GM06990 (cell line): ENCODE measurements around the gene PEX14.

Experiments
- DNase-seq: peaks from one replicate; pipeline ENCODE4 v3.0.0-alpha.2; 2011; ENCODE audit not compliant: insufficient read length; ENCODE audit errors: extremely low read depth
- H3K27me3 ChIP-seq: replicated peaks from 2 replicates; pipeline ENCODE4 v1.6.0; 2011; ENCODE audit warnings: low read length; ENCODE audit not compliant: control insufficient read depth, insufficient read depth
- H3K36me3 ChIP-seq: 2 replicates; pipeline ENCODE4 v1.5.1; 2011; ENCODE audit warnings: low read length; ENCODE audit not compliant: control insufficient read depth, insufficient read depth
- H3K4me3 ChIP-seq: replicated peaks from 2 replicates; pipeline ENCODE4 v1.5.1; 2011; ENCODE audit warnings: low read depth, mild to moderate bottlenecking, control low read depth, low read length
- CTCF ChIP-seq: IDR thresholded peaks from 2 replicates; pipeline ENCODE4 v1.5.1; 2011; ENCODE audit warnings: low read length, control low read depth, mild to moderate bottlenecking, inconsistent platforms; ENCODE audit not compliant: insufficient read depth, poor library complexity, severe bottlenecking

The PEX14 gene

GRCh38 chr1:10457875-10458274 lies 16.9 kb upstream of the PEX14 start:
- H3K36me3 ChIP-seq: peaks cover 6% of the 10 kb centered on the region
- no peak overlapping the region for H3K4me3 ChIP-seq
- no peak for TF ChIP-seq CTCF
- H3K27me3 ChIP-seq: no peaks in the 10 kb centered on the region
- DNase-seq: no peak

- no peak for DNase-seq
- no peaks in the 10 kb centered on the region for H3K27me3 ChIP-seq
- TF ChIP-seq CTCF: no peak
- no peak overlapping the region for H3K4me3 ChIP-seq
- H3K36me3 ChIP-seq: peaks cover 11% of the 10 kb centered on the region
These were observed 15.6 kb upstream of the PEX14 start for GRCh38 chr1:10459184-10459583.

- H3K4me3 ChIP-seq: no peak overlapping the region
- TF ChIP-seq CTCF: no peak
- peaks cover 19% of the 10 kb centered on the region for H3K36me3 ChIP-seq
- no peak for DNase-seq
- H3K27me3 ChIP-seq: no peaks in the 10 kb centered on the region
These were observed 7.7 kb upstream of the PEX14 start for GRCh38 chr1:10467078-10467477.

GRCh38 chr1:10470043-10470442 lies 4.7 kb upstream of the PEX14 start:
- Histone ChIP-seq H3K27me3 (no peaks in the 10 kb centered on the region), H3K4me3 (no peak overlapping the region), H3K36me3 (peaks cover 9% of the 10 kb centered on the region)
- TF ChIP-seq CTCF: no peak
- no peak for DNase-seq

GRCh38 chr1:10471411-10472219 lies 3.1 kb upstream of the PEX14 start:
- Histone ChIP-seq H3K27me3 (no peaks in the 10 kb centered on the region), H3K4me3 (peak overlapping the region; percentile 74), H3K36me3 (peaks cover 9% of the 10 kb centered on the region)
- TF ChIP-seq CTCF: no peak
- DNase-seq: no peak
